ENCODE data around the gene TIMM21. TPM values are rescaled to one million over a fixed set of nuclear protein-coding genes. Genes with fewer than 3 reads are reported as not detected.

Gene TIMM21
- polyA plus RNA-seq, 1 experiment = 52.7 TPM

DNA sequence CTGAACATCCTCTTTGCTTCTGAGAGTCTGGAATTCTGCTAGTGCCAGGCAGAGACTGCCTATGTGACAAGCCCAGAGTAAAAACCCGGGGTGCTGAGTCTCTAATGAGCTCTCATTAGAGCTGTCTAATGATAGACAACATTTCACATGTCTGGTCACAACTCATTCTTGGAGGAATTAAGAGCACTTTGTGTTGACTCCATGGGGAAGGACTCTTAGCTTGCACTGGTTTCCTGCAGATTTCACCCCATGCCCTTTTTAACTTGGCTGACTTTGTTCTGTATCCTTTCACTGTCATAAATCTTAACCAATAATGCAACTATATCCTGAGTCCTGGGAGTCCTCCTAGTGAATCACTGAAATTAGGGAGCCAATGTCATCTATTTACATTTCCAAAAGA is 34.2 kb upstream of the TIMM21 start:
- POLR2A ChIA-PET = no interaction called here
- Histone ChIP-seq H3K27me3 (ENCODE audit: control insufficient read depth, insufficient read depth, low read length) (no peaks in the 10 kb centered on the region), H3K9me3 (ENCODE audit: control insufficient read depth, insufficient read depth, low read length) (no peaks in the 10 kb centered on the region), H3K4me3 (ENCODE audit: low read depth, low read length) (no peak overlapping the region), H3K27ac (ENCODE audit: low read depth, low read length) (no peak overlapping the region)
- TF ChIP-seq, protein P1, sequence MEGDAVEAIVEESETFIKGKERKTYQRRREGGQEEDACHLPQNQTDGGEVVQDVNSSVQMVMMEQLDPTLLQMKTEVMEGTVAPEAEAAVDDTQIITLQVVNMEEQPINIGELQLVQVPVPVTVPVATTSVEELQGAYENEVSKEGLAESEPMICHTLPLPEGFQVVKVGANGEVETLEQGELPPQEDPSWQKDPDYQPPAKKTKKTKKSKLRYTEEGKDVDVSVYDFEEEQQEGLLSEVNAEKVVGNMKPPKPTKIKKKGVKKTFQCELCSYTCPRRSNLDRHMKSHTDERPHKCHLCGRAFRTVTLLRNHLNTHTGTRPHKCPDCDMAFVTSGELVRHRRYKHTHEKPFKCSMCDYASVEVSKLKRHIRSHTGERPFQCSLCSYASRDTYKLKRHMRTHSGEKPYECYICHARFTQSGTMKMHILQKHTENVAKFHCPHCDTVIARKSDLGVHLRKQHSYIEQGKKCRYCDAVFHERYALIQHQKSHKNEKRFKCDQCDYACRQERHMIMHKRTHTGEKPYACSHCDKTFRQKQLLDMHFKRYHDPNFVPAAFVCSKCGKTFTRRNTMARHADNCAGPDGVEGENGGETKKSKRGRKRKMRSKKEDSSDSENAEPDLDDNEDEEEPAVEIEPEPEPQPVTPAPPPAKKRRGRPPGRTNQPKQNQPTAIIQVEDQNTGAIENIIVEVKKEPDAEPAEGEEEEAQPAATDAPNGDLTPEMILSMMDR (IDR thresholded peaks at IDR 0.05; ENCODE audit: low read depth, low read length) = no peak
- DNase-seq (ENCODE audit: low read depth, low spot score) = no peak
- CTCF ChIA-PET = interaction anchor here (0.7 to 2.7 kb wide), 4 partner anchors 31 to 1352 kb away, joined by 3 to 9 read pairs (median 4); no protein-coding TSS in a partner anchor

GRCh38 chr18:74115046-74115445 is 33.3 kb upstream of the TIMM21 start:
- Histone ChIP-seq H3K4me3 (ENCODE audit: low read depth, low read length) (no peak overlapping the region), H3K27ac (ENCODE audit: low read depth, low read length) (peak overlapping the region; percentile 73), H3K9me3 (ENCODE audit: control insufficient read depth, insufficient read depth, low read length) (no peaks in the 10 kb centered on the region), H3K27me3 (ENCODE audit: control insufficient read depth, insufficient read depth, low read length) (no peaks in the 10 kb centered on the region)
- POLR2A ChIA-PET = no interaction called here
- TF ChIP-seq, protein P1 (IDR thresholded peaks at IDR 0.05; ENCODE audit: low read depth, low read length) = no peak
- CTCF ChIA-PET = interaction anchor here (1.0 to 3.5 kb wide), 5 partner anchors 25 to 1351 kb away, joined by 3 to 39 read pairs (median 5); no protein-coding TSS in a partner anchor
- DNase-seq (ENCODE audit: low read depth, low spot score) = peak; percentile 45

DNA sequence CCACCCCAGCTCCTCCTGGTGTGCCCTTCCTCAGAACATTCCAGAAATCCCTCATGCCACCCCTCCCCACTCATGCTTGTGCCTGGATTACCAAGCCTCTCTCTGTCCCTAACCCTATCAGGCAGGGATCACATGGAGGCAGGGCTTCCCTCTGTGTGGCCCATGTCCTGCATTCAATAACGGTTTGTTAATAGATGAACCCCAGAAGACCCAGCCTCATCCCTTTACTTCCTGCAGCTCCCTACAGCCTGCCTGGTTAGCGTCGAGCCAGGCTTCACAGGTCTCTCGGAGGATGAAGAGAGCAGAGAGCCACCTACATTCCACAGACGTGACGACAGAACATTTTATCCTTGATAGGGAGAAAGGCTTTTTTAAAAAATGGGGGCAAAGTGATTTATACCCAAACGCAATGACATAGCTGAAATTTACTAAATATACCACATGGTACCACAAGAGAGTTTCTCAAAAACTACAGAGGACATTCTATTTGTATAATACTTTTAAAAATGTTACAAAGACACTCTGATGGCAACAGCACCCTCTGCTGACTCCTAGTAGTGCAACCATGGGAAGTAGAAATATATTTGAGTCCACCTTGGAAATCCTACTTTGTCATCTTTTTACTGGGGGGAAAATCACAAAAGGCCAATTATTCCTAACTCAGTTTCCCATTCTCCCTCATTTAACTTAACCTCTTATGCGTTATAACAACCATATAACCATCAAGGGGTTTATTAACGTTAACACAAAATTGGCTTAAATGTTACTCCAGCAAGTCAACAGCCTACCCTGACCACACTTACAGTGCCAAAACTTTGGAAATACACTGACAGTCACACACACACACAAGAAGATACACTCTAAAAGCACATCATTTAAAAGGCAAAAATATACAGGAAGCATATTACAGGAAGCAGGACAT is 31.4 kb upstream of the TIMM21 start:
- Histone ChIP-seq H3K4me3 (ENCODE audit: low read depth, low read length) (no peak overlapping the region), H3K27me3 (ENCODE audit: control insufficient read depth, insufficient read depth, low read length) (no peaks in the 10 kb centered on the region), H3K27ac (ENCODE audit: low read depth, low read length) (peak overlapping the region; percentile 22), H3K9me3 (ENCODE audit: control insufficient read depth, insufficient read depth, low read length) (no peaks in the 10 kb centered on the region)
- TF ChIP-seq, protein P1 (IDR thresholded peaks at IDR 0.05; ENCODE audit: low read depth, low read length) = peak; percentile 84
- POLR2A ChIA-PET = no interaction called here
- DNase-seq (ENCODE audit: low read depth, low spot score) = peak; percentile 26
- CTCF ChIA-PET = interaction anchor here (0.6 to 3.5 kb wide), 23 partner anchors 9 to 1415 kb away, joined by 3 to 39 read pairs (median 3); no protein-coding TSS in a partner anchor

- no peak for DNase-seq (ENCODE audit: low read depth, low spot score)
- no peak overlapping the region for H3K4me3 ChIP-seq (ENCODE audit: low read depth, low read length)
- H3K9me3 ChIP-seq (ENCODE audit: control insufficient read depth, insufficient read depth, low read length) = no peaks in the 10 kb centered on the region
- no peak overlapping the region for H3K27ac ChIP-seq (ENCODE audit: low read depth, low read length)
- ChIA-PET POLR2A (no interaction called here), CTCF (interaction anchor here (0.6 kb wide), 1 partner anchor 41 kb away, joined by 3 read pairs; no protein-coding TSS in a partner anchor)
- H3K27me3 ChIP-seq (ENCODE audit: control insufficient read depth, insufficient read depth, low read length) = no peaks in the 10 kb centered on the region
- TF ChIP-seq, protein P1 (IDR thresholded peaks at IDR 0.05; ENCODE audit: low read depth, low read length) = no peak
Observed at GRCh38 chr18:74123200-74123599, 25.1 kb upstream of the TIMM21 start.

DNA sequence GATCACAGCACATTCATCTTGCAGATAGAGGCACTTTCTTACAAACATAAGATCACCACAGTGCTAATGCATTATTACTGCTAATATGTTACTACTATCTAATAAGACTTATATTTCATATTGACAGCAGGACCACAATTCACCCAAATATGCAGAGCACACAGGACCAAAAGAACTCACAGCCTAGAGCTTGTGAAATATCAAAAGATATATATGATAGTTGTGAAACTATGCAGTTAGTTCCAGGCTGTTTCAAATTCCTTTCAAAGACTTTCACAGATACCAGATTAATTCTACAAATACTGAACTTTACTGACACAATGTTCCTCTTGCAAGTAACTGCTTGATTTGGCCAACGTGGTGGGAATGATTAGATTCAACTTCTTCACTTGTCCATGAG is 23.7 kb upstream of the TIMM21 start:
- CTCF ChIA-PET = interaction anchor here (1.1 to 2.0 kb wide), 2 partner anchors 8 to 218 kb away, joined by 3 to 8 read pairs; no protein-coding TSS in a partner anchor
- TF ChIP-seq, protein P1 (IDR thresholded peaks at IDR 0.05; ENCODE audit: low read depth, low read length) = no peak
- POLR2A ChIA-PET = no interaction called here

More for the DNA sequence above, 23.7 kb upstream of the TIMM21 start:
- no peak for DNase-seq (ENCODE audit: low read depth, low spot score)
- Histone ChIP-seq H3K4me3 (ENCODE audit: low read depth, low read length) (no peak overlapping the region), H3K27me3 (ENCODE audit: control insufficient read depth, insufficient read depth, low read length) (no peaks in the 10 kb centered on the region), H3K27ac (ENCODE audit: low read depth, low read length) (no peak overlapping the region), H3K9me3 (ENCODE audit: control insufficient read depth, insufficient read depth, low read length) (no peaks in the 10 kb centered on the region)

All from AG04450 (cell line).